ENCODE measurements around the gene ALPL.

ALPL gene

DNA sequence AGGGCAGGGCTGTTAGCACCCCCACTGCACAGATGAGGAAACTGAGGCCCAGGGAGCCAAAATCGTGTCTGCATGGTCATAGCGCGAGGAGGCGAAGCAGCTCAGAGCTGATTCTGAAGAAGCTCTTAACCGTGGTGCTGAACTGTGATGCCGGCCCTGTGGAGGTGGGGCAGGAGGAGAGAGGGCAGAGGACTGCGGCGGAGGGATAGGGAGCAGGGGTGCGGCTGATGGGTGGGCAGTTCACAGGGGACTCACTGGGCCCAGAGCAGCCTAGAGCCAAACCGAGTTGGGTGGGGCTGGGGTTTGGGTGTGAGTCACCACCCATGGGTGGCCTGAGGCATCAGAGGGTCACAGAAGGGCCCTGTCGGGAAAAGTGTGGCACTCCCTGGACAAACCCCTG, 85.3 kb downstream of the ALPL start:
- peak in 1 of 2 experiments; percentile 84; a peak in 2 of 4 replicates for TF ChIP-seq REST (IDR thresholded peaks at IDR 0.05; ENCODE audit: insufficient read depth in 1 of 2, low read depth in 2 of 2, low read length in 2 of 2)
- TF ChIP-seq TAF1 (IDR thresholded peaks at IDR 0.05; ENCODE audit: borderline replicate concordance, insufficient read depth, low read length), result no peak
- TF ChIP-seq SIN3A (IDR thresholded peaks at IDR 0.05; ENCODE audit: borderline replicate concordance, insufficient read depth, low read length), result no peak
- no peak for TF ChIP-seq FOXP2 (optimal IDR thresholded peaks at IDR 0.05; ENCODE audit: borderline replicate concordance, extremely low read depth, extremely low read length, insufficient read depth)
- TF ChIP-seq POLR2AphosphoS5 (IDR thresholded peaks at IDR 0.05; ENCODE audit: low read depth, low read length), result no peak

GRCh38 chr1:21594935-21595897, 86.0 kb downstream of the ALPL start:
- no peak for TF ChIP-seq SIN3A (IDR thresholded peaks at IDR 0.05; ENCODE audit: borderline replicate concordance, insufficient read depth, low read length)
- TF ChIP-seq REST (IDR thresholded peaks at IDR 0.05; ENCODE audit: insufficient read depth in 1 of 2, low read depth in 2 of 2, low read length in 2 of 2), result peak; percentile 8 to 66; a peak in 1 of 4 replicates
- TF ChIP-seq TAF1 (IDR thresholded peaks at IDR 0.05; ENCODE audit: borderline replicate concordance, insufficient read depth, low read length), result no peak
- no peak for TF ChIP-seq POLR2AphosphoS5 (IDR thresholded peaks at IDR 0.05; ENCODE audit: low read depth, low read length)
- TF ChIP-seq FOXP2 (optimal IDR thresholded peaks at IDR 0.05; ENCODE audit: borderline replicate concordance, extremely low read depth, extremely low read length, insufficient read depth), result no peak

- TF ChIP-seq TAF1 (IDR thresholded peaks at IDR 0.05; ENCODE audit: borderline replicate concordance, insufficient read depth, low read length) (no peak), REST (IDR thresholded peaks at IDR 0.05; ENCODE audit: insufficient read depth in 1 of 2, low read depth in 2 of 2, low read length in 2 of 2) (no peak), POLR2AphosphoS5 (IDR thresholded peaks at IDR 0.05; ENCODE audit: low read depth, low read length) (no peak), SIN3A (IDR thresholded peaks at IDR 0.05; ENCODE audit: borderline replicate concordance, insufficient read depth, low read length) (no peak), FOXP2 (optimal IDR thresholded peaks at IDR 0.05; ENCODE audit: borderline replicate concordance, extremely low read depth, extremely low read length, insufficient read depth) (no peak)
Observed at GRCh38 chr1:21596174-21596573, 87.0 kb downstream of the ALPL start.

DNA sequence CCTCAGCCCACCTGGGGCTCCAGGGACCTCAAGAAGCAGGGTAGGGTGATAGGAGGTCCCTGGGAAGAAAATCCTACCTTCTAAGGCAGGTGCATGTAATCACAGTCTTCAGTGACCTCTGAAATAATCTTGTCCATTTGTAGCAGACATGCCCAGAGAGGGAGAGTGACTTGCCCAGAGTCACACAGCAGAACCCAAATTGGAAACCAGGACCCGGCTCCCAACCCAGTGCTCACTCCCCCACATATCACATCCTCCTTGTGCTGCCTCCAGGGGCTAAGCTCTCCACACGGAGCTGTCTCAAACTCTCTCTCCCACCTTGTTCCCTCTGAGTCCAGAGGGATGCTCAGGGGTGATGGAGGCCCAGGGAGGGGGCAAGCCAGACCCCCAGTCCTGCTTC, 87.4 kb downstream of the ALPL start:
- TF ChIP-seq REST (IDR thresholded peaks at IDR 0.05; ENCODE audit: insufficient read depth in 1 of 2, low read depth in 2 of 2, low read length in 2 of 2) (no peak), FOXP2 (optimal IDR thresholded peaks at IDR 0.05; ENCODE audit: borderline replicate concordance, extremely low read depth, extremely low read length, insufficient read depth) (no peak)
